ENCODE results near the gene DOCK4.

Gene DOCK4

GRCh38 chr7:112154690-112155089 is 51.5 kb downstream of the DOCK4 start:
- no peak for DNase-seq

GRCh38 chr7:112152186-112152585 is 54.0 kb downstream of the DOCK4 start:
- DNase-seq = no peak

- no peak for DNase-seq
Observed at GRCh38 chr7:112150823-112151641, 55.2 kb downstream of the DOCK4 start.

GRCh38 chr7:112149734-112150133 is 56.5 kb downstream of the DOCK4 start:
- no peak for DNase-seq

GRCh38 chr7:112147793-112148361 is 58.3 kb downstream of the DOCK4 start:
- no peak for DNase-seq

GRCh38 chr7:112145206-112145605 is 61.0 kb downstream of the DOCK4 start:
- no peak for DNase-seq

GRCh38 chr7:112144284-112145059 is 61.7 kb downstream of the DOCK4 start:
- no peak for DNase-seq

- DNase-seq = no peak
Observed at GRCh38 chr7:112143582-112143981, 62.6 kb downstream of the DOCK4 start.

GRCh38 chr7:112143136-112143535 is 63.1 kb downstream of the DOCK4 start:
- no peak for DNase-seq

- DNase-seq = no peak
Observed at GRCh38 chr7:112140600-112140999, 65.6 kb downstream of the DOCK4 start.

- DNase-seq = no peak
Observed at GRCh38 chr7:112138938-112139337, 67.3 kb downstream of the DOCK4 start.

- no peak for DNase-seq
Observed at GRCh38 chr7:112138325-112138852, 67.8 kb downstream of the DOCK4 start.

GRCh38 chr7:112137141-112138101 is 68.8 kb downstream of the DOCK4 start:
- DNase-seq = no peak

GRCh38 chr7:112136271-112137008 is 69.8 kb downstream of the DOCK4 start:
- DNase-seq = no peak

GRCh38 chr7:112135815-112136214 is 70.4 kb downstream of the DOCK4 start:
- no peak for DNase-seq

- no peak for DNase-seq
Observed at GRCh38 chr7:112134039-112134438, 72.2 kb downstream of the DOCK4 start.

- no peak for DNase-seq
Observed at GRCh38 chr7:112133328-112133727, 72.9 kb downstream of the DOCK4 start.

- DNase-seq = no peak
Observed at GRCh38 chr7:112132051-112132694, 74.0 kb downstream of the DOCK4 start.

- DNase-seq = no peak
Observed at GRCh38 chr7:112130729-112131410, 75.3 kb downstream of the DOCK4 start.

- no peak for DNase-seq
Observed at GRCh38 chr7:112129655-112130323, 76.4 kb downstream of the DOCK4 start.
